GF-D8 (cell line): Measurements from ENCODE around the gene KCTD13.
"Not testable (repeated sequence)": the region's sequence is repeated elsewhere in the genome, so short reads cannot be mapped to it uniquely, and the experiment has no call there.

Source experiments
- DNase-seq: peaks from one replicate; lab custom pipeline; 2025; lab: John Stamatoyannopoulos, UW

Gene KCTD13

GRCh38 chr16:29878172-29878571 is 47.9 kb downstream of the KCTD13 start:
- DNase-seq = no peak

- DNase-seq = no peak
Observed at GRCh38 chr16:29877266-29877961, 48.6 kb downstream of the KCTD13 start.

DNA sequence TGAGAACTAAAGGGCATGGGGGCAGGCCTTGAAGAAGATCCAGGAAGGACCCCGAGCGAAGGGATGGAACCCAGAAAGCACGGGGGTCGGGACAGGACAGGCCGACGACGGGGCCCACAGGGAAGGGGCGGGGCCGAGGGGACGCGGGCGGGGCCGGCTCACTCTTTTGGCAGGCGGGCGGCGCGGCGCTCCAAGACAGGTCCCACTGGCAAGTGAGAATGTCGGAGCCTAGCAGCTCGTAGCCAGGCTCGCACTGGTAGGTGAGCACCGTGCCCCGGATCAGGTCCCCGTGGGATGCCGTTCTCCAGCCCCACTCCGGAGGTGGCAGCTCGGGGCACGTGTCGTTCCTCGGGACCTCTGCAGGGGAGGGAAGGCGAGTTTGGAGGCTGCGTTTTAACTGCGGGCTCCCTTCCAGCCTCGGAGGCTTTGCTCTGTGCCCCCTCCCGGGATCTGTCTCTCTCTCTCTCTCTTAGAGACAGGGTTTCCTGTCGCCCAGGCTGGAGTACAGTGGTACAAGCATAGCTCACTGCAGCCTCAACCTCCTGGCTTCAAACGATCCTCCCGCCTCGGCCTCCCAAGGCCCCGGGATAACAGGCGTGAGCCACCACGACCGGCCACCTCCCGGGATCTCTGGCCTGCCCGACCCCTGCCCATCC is 49.3 kb downstream of the KCTD13 start:
- DNase-seq = no peak

DNA sequence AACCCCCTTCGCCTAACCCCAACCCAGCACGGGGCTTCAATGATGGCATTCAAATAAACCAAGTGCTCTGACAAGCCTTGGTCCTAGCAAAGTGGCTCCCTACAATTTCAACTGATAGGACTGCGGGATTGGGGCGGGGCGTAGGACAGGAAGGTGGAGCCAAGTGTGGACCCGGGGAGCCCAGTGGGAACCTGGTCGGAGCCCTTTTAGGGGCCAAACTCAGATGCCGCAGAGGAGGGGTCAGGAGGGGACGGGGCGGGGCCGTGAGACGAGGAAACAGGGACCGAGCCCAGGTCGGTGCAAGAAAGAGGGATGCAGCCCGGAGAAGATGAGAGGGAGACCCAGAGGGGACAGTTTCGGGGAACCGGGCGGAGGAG is 49.8 kb downstream of the KCTD13 start:
- no peak for DNase-seq

GRCh38 chr16:29875206-29875605 is 50.8 kb downstream of the KCTD13 start:
- no peak for DNase-seq

- DNase-seq = no peak
Observed at GRCh38 chr16:29873319-29873718, 52.7 kb downstream of the KCTD13 start.

DNA sequence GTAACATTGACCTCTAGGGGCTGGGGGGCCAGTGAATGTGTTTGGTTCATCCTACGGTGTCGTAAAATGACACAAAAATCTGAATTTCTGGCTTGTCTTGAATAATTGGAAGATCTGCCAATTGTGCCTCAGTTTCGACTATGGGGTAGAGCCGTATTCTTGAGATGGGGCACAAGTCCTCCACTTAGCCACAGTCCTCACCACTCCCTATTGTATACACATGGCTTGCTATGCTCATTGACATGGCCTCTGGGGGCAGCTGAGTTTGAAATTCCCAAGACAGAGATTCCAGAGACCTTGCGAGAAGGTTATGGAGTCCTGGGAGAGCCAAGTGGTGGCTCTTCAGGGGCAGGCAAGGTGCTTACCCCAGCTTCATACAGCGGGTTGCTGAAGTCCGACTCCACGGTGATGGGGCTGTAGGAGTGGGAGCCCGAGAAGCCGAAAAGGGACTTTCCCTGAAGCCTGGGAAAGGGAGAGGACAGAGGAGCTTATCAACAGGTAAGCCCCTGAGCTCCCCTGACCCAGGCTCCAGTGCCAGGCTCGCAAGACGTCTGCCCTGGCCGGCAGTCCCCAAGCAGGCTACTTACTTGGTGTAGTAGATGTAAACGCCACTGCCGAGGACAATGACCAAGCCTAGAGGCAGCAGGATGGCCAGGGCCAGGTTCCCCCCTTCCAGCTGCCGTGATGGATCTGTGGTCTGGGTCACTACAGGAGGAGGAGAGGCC is 54.0 kb downstream of the KCTD13 start:
- DNase-seq = no peak

DNA sequence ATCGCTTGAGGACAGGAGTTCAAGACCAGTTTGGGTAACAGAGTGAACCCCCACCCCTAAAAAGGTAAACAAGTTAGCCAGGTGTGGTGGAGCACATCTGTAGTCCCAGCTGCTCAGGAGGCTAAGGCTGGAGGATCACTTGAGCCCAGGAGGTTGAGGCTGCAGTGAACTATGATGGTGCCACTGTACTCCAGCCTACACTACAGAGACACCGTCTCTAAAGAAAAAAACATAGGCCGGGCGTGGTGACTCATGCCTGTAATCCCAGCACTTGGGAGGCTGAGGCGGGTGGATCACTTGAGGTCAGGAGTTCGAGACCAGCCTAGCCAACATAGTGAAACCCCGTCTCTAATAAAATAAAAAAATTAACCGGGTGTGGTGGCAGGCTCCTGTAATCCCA is 57.0 kb downstream of the KCTD13 start:
- DNase-seq = not testable (repeated sequence)

- no peak for DNase-seq
Observed at GRCh38 chr16:29868396-29869009, 57.5 kb downstream of the KCTD13 start.

GRCh38 chr16:29864205-29864604 is 61.8 kb downstream of the KCTD13 start:
- DNase-seq = no peak

GRCh38 chr16:29863669-29863984 is 62.4 kb downstream of the KCTD13 start:
- no peak for DNase-seq

GRCh38 chr16:29862884-29863668 is 63.0 kb downstream of the KCTD13 start, which contains the start of gene CDIPT:
TSS of gene CDIPT (minus strand) at chr16:29863226. CDS start at chr16:29862857, 369 bp downstream.
- DNase-seq = peak; percentile 89

- DNase-seq = no peak
Observed at GRCh38 chr16:29862383-29862883, 63.6 kb downstream of the KCTD13 start.

GRCh38 chr16:29860218-29860617 is 65.8 kb downstream of the KCTD13 start:
- no peak for DNase-seq

DNA sequence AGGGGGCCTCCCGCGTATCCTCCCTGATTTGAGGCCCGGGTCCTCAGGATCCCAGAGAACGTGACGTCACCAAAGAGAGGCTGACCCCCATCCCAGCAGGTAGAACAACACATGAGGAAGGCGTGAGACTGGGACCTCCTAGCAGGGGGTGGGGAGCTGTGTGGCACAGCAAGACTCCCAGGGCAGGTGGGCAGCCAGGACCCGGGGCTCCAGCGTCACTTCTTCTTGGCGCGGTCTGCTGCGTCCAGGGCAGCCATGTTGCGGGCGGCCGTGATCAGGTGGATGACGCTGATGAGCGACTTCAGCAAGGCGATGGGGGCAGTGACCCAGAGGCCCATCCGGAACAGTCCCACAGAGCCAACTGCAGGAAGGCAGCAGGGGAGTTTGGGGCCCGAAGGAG is 67.1 kb downstream of the KCTD13 start:
- no peak for DNase-seq

DNA sequence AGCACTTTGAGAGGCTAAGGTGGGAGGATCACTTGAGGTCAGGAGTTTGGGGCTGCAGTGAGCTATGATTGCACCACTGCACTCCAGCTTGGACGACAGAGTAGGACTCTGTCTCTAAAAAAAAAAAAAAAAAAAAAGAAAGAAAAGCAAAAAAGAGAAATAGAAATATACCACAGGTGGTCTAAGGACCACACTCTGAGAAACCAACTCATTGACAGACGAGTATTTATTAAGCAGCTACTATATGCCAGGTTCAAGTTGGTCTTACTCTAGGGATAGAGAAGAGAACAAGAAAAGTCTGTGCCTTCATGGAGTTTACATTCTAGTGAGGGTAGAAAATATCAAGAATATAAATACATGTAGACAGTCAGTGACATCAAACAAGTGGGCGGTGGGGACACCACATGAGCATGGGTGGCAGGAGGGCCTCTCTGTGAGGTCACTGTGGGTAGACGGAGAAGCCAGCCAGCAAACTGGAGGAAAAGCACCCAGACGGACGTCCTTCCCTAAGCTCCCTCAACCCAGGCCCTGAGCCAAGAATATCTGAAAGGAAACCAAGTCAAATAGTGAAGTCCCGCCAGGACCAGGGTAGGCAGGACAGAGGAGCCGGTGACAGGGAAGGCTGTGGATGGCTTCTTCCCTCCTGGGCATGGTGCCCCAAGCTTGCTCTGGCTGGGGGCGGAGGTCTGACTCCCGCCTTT is 67.7 kb downstream of the KCTD13 start:
- no peak for DNase-seq

GRCh38 chr16:29857133-29857760 is 68.8 kb downstream of the KCTD13 start:
- no peak for DNase-seq
